ENCODE results near the gene GRK4.

DNA sequence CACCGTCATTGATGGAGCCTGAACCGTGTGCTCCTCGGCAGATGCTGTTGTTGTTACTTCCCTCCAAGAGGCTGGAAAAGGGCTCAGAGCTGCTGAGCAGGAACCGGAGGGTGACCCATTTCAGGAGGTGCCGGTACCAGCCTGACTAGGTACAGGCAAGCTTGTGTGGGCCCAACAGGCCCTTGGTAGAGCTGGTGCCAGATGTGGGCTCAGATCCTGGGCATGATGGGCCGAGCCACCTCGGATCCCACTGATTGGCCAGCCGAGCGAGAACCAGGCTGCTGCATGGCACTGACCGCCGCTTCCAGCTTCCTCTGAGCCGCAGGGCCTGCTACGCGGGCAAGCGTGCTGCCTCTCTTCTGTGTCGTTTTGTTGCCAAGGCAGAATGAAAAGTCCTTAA, 33.9 kb upstream of the GRK4 start:
- TF ChIP-seq, protein P1, sequence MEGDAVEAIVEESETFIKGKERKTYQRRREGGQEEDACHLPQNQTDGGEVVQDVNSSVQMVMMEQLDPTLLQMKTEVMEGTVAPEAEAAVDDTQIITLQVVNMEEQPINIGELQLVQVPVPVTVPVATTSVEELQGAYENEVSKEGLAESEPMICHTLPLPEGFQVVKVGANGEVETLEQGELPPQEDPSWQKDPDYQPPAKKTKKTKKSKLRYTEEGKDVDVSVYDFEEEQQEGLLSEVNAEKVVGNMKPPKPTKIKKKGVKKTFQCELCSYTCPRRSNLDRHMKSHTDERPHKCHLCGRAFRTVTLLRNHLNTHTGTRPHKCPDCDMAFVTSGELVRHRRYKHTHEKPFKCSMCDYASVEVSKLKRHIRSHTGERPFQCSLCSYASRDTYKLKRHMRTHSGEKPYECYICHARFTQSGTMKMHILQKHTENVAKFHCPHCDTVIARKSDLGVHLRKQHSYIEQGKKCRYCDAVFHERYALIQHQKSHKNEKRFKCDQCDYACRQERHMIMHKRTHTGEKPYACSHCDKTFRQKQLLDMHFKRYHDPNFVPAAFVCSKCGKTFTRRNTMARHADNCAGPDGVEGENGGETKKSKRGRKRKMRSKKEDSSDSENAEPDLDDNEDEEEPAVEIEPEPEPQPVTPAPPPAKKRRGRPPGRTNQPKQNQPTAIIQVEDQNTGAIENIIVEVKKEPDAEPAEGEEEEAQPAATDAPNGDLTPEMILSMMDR (conservative IDR thresholded peaks at IDR 0.05; ENCODE audit: low read depth, low read length) = no peak
- TF ChIP-seq SMC3 (IDR thresholded peaks at IDR 0.05; ENCODE audit: low read depth, low read length) (no peak), RFX5 (IDR thresholded peaks at IDR 0.05; ENCODE audit: low read depth, low read length) (no peak)
